Measurements from ENCODE around the gene TAC4.
"Not testable (repeated sequence)": the region's sequence is repeated elsewhere in the genome, so short reads cannot be mapped to it uniquely, and the experiment has no call there.

Gene TAC4

GRCh38 chr17:49842371-49842770 lies 5.5 kb downstream of the TAC4 start:
- no peak for FAIRE-seq

- FAIRE-seq, result no peak
These were observed 6.3 kb downstream of the TAC4 start for GRCh38 chr17:49841548-49841947.

- no peak for FAIRE-seq
These were observed 8.4 kb downstream of the TAC4 start for GRCh38 chr17:49839455-49839854.

GRCh38 chr17:49836111-49837030 lies 11.5 kb downstream of the TAC4 start:
- no peak for FAIRE-seq

GRCh38 chr17:49835472-49835871 lies 12.4 kb downstream of the TAC4 start:
- FAIRE-seq, result no peak

- FAIRE-seq, result no peak
These were observed 13.6 kb downstream of the TAC4 start for GRCh38 chr17:49834118-49834743.

GRCh38 chr17:49832840-49833599 lies 14.8 kb downstream of the TAC4 start:
- FAIRE-seq, result no peak

GRCh38 chr17:49830605-49831004 lies 17.3 kb downstream of the TAC4 start:
- FAIRE-seq, result no peak

GRCh38 chr17:49829026-49829425 lies 18.8 kb downstream of the TAC4 start:
- FAIRE-seq, result no peak

GRCh38 chr17:49828325-49828724 lies 19.5 kb downstream of the TAC4 start:
- not testable (repeated sequence) for FAIRE-seq

- no peak for FAIRE-seq
These were observed 22.2 kb downstream of the TAC4 start for GRCh38 chr17:49825645-49826044.

- FAIRE-seq, result no peak
These were observed 24.3 kb downstream of the TAC4 start for GRCh38 chr17:49823614-49824013.

- no peak for FAIRE-seq
These were observed 25.0 kb downstream of the TAC4 start for GRCh38 chr17:49822829-49823228.

GRCh38 chr17:49821916-49822315 lies 26.0 kb downstream of the TAC4 start:
- no peak for FAIRE-seq

GRCh38 chr17:49821466-49821865 lies 26.4 kb downstream of the TAC4 start:
- no peak for FAIRE-seq

GRCh38 chr17:49820773-49821172 lies 27.1 kb downstream of the TAC4 start:
- peak; percentile 79 for FAIRE-seq

- FAIRE-seq, result no peak
These were observed 28.2 kb downstream of the TAC4 start for GRCh38 chr17:49819651-49820050.

GRCh38 chr17:49819138-49819537 lies 28.7 kb downstream of the TAC4 start:
- no peak for FAIRE-seq

GRCh38 chr17:49817993-49818392 lies 29.9 kb downstream of the TAC4 start:
- no peak for FAIRE-seq

- FAIRE-seq, result no peak
These were observed 32.0 kb downstream of the TAC4 start for GRCh38 chr17:49815761-49816281.

GRCh38 chr17:49814781-49815529 lies 32.9 kb downstream of the TAC4 start:
- no peak for FAIRE-seq

GRCh38 chr17:49809056-49809455 lies 38.8 kb downstream of the TAC4 start:
- no peak for FAIRE-seq

GRCh38 chr17:49798738-49799137 lies 49.1 kb downstream of the TAC4 start:
- FAIRE-seq, result no peak

Data from G401.6 (cell line).